ENCODE measurements around the gene SEMA3D.

The SEMA3D gene

DNA sequence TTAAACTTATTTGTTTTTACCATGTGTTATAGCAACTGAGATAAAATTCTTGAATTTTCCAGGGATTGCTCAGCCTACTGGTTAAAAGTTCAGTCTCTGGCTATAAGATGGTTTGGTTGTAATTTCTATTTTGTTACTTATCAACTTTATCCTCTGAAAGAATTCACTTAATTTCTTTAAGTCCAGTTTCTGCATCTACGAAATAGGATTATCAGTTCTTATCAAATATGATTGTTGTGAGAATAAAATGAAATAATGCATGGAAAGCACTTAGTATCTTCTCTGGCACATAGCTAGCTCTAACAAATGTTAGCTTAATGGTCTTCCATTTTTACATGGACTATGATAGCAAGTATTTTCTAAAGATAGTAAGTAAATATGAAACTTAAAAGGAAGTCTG is 53.3 kb downstream of the SEMA3D start:
- H3K9me3 ChIP-seq (ENCODE audit: insufficient read depth, low read length) = no peaks in the 10 kb centered on the region
- H3K36me3 ChIP-seq (ENCODE audit: insufficient read depth, insufficient read length, low read length) = no peaks in the 10 kb centered on the region
- no peaks in the 10 kb centered on the region for H3K4me1 ChIP-seq (ENCODE audit: insufficient read depth, insufficient read length)
- H3K4me3 ChIP-seq (ENCODE audit: insufficient read length, low read depth) = no peak overlapping the region
- no peaks in the 10 kb centered on the region for H3K27me3 ChIP-seq (ENCODE audit: insufficient read depth, insufficient read length)
- H3K9ac ChIP-seq (ENCODE audit: insufficient read length, low read depth) = no peak overlapping the region
- no peak for TF ChIP-seq SUZ12 (IDR thresholded peaks at IDR 0.05; ENCODE audit: extremely low read depth, insufficient read depth, insufficient read length)
- no peak for TF ChIP-seq ZNF274 (IDR thresholded peaks at IDR 0.05; ENCODE audit: low read depth, low read length)
- no peak for TF ChIP-seq YY1 (IDR thresholded peaks at IDR 0.05; ENCODE audit: insufficient read depth, insufficient read length)
- no peak for DNase-seq (ENCODE audit: low read depth, low spot score)

DNA sequence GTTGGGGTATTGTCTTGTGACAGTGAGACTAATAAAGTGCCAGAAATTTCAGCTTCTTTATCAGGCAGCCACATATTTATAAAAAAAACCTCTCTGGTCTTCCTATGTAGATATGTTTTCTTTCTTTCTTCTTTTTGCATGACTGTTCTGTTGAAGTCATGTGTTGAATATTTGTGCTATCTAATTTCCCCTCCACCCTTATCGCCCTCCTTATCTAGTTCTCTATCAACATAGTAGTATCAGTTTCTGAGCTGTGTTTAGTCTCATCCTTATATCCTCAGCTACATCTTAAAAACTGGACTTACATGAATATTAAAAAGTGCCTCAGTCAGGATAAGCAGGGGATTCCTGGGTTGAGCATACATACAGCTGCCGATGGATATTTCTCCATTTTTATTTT is 53.9 kb downstream of the SEMA3D start:
- no peaks in the 10 kb centered on the region for H3K4me1 ChIP-seq (ENCODE audit: insufficient read depth, insufficient read length)
- no peak overlapping the region for H3K4me3 ChIP-seq (ENCODE audit: insufficient read length, low read depth)
- H3K27me3 ChIP-seq (ENCODE audit: insufficient read depth, insufficient read length) = no peaks in the 10 kb centered on the region
- H3K36me3 ChIP-seq (ENCODE audit: insufficient read depth, insufficient read length, low read length) = no peaks in the 10 kb centered on the region
- H3K9me3 ChIP-seq (ENCODE audit: insufficient read depth, low read length) = no peaks in the 10 kb centered on the region
- H3K9ac ChIP-seq (ENCODE audit: insufficient read length, low read depth) = no peak overlapping the region
- no peak for TF ChIP-seq ZNF274 (IDR thresholded peaks at IDR 0.05; ENCODE audit: low read depth, low read length)
- TF ChIP-seq YY1 (IDR thresholded peaks at IDR 0.05; ENCODE audit: insufficient read depth, insufficient read length) = no peak
- no peak for TF ChIP-seq SUZ12 (IDR thresholded peaks at IDR 0.05; ENCODE audit: extremely low read depth, insufficient read depth, insufficient read length)
- DNase-seq (ENCODE audit: low read depth, low spot score) = no peak

DNA sequence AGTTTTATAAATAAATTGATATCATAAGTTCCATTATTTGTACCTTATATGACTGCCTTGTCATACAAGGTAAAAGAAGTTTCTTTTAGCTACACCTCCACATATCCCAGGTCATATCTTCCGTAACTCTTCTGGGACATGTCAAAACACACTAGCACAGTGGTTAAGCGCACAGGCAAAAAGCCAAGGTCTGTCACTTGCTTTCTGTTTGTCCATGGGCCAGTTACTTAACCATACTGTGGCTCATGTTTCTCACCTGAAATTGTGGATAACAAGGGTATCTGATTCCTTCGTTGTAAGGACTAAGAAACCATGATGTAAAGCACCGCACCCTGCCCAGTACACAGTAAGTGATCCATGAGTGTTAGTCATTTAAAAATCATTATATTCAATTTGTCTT is 56.2 kb downstream of the SEMA3D start:
- H3K27me3 ChIP-seq (ENCODE audit: insufficient read depth, insufficient read length) = no peaks in the 10 kb centered on the region
- no peak for DNase-seq (ENCODE audit: low read depth, low spot score)
- no peak for TF ChIP-seq ZNF274 (IDR thresholded peaks at IDR 0.05; ENCODE audit: low read depth, low read length)
- TF ChIP-seq SUZ12 (IDR thresholded peaks at IDR 0.05; ENCODE audit: extremely low read depth, insufficient read depth, insufficient read length) = no peak
- TF ChIP-seq YY1 (IDR thresholded peaks at IDR 0.05; ENCODE audit: insufficient read depth, insufficient read length) = no peak
- H3K4me1 ChIP-seq (ENCODE audit: insufficient read depth, insufficient read length) = no peaks in the 10 kb centered on the region
- H3K9me3 ChIP-seq (ENCODE audit: insufficient read depth, low read length) = no peaks in the 10 kb centered on the region
- no peak overlapping the region for H3K9ac ChIP-seq (ENCODE audit: insufficient read length, low read depth)
- no peaks in the 10 kb centered on the region for H3K36me3 ChIP-seq (ENCODE audit: insufficient read depth, insufficient read length, low read length)
- H3K4me3 ChIP-seq (ENCODE audit: insufficient read length, low read depth) = no peak overlapping the region

DNA sequence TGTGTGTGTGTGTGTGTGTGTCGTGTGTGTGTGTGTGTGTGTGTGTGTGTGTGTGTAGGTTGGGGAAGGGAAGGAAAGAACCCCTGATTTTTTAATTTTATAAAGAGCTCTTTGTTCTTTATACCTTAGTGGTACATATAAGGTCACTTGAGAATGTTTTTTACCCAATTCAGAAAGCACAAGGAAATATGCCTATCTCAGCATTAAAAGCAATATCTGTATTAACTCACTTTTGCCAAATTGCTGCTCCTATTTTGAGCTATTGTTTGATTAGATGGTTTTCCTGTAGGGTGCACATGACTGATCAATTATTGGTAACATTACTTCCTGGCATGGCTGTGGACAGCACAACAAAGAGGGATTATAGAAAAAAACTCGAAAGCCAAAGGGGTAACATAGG is 60.5 kb downstream of the SEMA3D start:
- H3K27me3 ChIP-seq (ENCODE audit: insufficient read depth, insufficient read length) = no peaks in the 10 kb centered on the region
- H3K36me3 ChIP-seq (ENCODE audit: insufficient read depth, insufficient read length, low read length) = no peaks in the 10 kb centered on the region
- H3K9me3 ChIP-seq (ENCODE audit: insufficient read depth, low read length) = no peaks in the 10 kb centered on the region
- DNase-seq (ENCODE audit: low read depth, low spot score) = no peak
- no peak overlapping the region for H3K4me3 ChIP-seq (ENCODE audit: insufficient read length, low read depth)
- no peak overlapping the region for H3K9ac ChIP-seq (ENCODE audit: insufficient read length, low read depth)
- TF ChIP-seq YY1 (IDR thresholded peaks at IDR 0.05; ENCODE audit: insufficient read depth, insufficient read length) (no peak), SUZ12 (IDR thresholded peaks at IDR 0.05; ENCODE audit: extremely low read depth, insufficient read depth, insufficient read length) (no peak), ZNF274 (IDR thresholded peaks at IDR 0.05; ENCODE audit: low read depth, low read length) (no peak)
- H3K4me1 ChIP-seq (ENCODE audit: insufficient read depth, insufficient read length) = no peaks in the 10 kb centered on the region

DNA sequence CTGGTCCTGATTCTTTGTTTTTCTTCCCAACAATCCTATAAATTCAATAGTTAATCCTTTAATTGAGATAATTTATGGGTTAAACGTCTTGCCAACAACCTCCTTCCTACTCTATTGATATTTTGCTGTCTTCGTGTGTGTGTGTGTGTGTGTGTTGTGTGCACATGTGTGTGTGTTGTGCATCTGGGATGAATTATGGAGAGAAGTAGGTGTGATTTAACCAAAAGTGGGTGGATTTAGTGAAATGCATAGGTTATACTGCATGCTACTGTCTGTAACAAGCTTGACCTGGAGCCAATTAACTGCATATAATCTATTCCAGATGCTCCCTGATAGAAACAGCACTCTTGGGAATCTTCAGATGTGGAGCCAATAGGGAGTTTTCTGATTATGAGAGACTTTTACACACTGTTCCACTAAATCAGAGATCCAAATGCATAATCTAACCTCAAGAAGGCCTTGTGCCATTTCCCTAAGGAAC is 61.2 kb downstream of the SEMA3D start:
- Histone ChIP-seq H3K9ac (ENCODE audit: insufficient read length, low read depth) (no peak overlapping the region), H3K4me1 (ENCODE audit: insufficient read depth, insufficient read length) (no peaks in the 10 kb centered on the region), H3K9me3 (ENCODE audit: insufficient read depth, low read length) (no peaks in the 10 kb centered on the region), H3K27me3 (ENCODE audit: insufficient read depth, insufficient read length) (no peaks in the 10 kb centered on the region), H3K36me3 (ENCODE audit: insufficient read depth, insufficient read length, low read length) (no peaks in the 10 kb centered on the region), H3K4me3 (ENCODE audit: insufficient read length, low read depth) (no peak overlapping the region)
- TF ChIP-seq SUZ12 (IDR thresholded peaks at IDR 0.05; ENCODE audit: extremely low read depth, insufficient read depth, insufficient read length) (no peak), YY1 (IDR thresholded peaks at IDR 0.05; ENCODE audit: insufficient read depth, insufficient read length) (no peak), ZNF274 (IDR thresholded peaks at IDR 0.05; ENCODE audit: low read depth, low read length) (no peak)
- no peak for DNase-seq (ENCODE audit: low read depth, low spot score)

DNA sequence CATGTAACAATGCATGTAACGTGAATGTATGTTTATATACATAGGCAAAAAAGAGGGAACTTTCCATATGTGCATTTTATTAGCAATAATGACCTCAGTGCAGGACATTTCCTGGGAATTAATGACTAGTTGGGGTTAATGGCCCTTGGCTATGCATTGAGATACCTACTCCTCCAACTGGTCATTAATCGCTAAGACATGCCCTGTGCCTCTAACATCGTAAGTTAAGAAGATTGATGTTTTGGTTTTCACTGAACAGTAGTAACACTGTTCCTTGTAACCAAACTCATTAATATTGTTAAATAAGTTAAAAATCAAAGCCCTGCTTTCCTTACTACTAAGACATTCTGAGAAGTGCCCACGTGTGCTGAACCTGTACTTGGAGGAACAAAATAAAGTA is 61.7 kb downstream of the SEMA3D start:
- Histone ChIP-seq H3K36me3 (ENCODE audit: insufficient read depth, insufficient read length, low read length) (no peaks in the 10 kb centered on the region), H3K27me3 (ENCODE audit: insufficient read depth, insufficient read length) (no peaks in the 10 kb centered on the region), H3K4me3 (ENCODE audit: insufficient read length, low read depth) (no peak overlapping the region), H3K4me1 (ENCODE audit: insufficient read depth, insufficient read length) (no peaks in the 10 kb centered on the region), H3K9ac (ENCODE audit: insufficient read length, low read depth) (no peak overlapping the region), H3K9me3 (ENCODE audit: insufficient read depth, low read length) (no peaks in the 10 kb centered on the region)
- TF ChIP-seq YY1 (IDR thresholded peaks at IDR 0.05; ENCODE audit: insufficient read depth, insufficient read length) (no peak), ZNF274 (IDR thresholded peaks at IDR 0.05; ENCODE audit: low read depth, low read length) (no peak), SUZ12 (IDR thresholded peaks at IDR 0.05; ENCODE audit: extremely low read depth, insufficient read depth, insufficient read length) (no peak)
- no peak for DNase-seq (ENCODE audit: low read depth, low spot score)

DNA sequence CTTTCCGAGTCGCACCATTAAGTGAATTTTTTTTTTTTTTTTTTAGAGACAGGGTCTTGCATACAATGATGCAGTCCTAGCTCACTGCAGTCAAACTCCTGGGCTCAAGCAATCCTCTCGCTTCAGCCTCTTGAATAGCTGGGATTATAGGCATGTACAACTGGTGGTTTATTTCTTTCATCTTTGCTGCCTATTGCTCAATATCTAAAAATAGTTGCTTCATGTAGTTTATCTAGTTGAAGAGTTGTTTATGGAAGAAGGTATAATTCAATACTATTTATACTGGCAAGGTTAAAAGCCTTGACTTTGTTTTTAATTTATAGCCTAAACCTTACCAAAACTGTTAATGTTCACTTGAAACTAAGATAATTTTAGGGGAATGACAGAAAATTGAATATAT is 66.9 kb downstream of the SEMA3D start:
- no peak for DNase-seq (ENCODE audit: low read depth, low spot score)
- no peaks in the 10 kb centered on the region for H3K36me3 ChIP-seq (ENCODE audit: insufficient read depth, insufficient read length, low read length)
- no peaks in the 10 kb centered on the region for H3K4me1 ChIP-seq (ENCODE audit: insufficient read depth, insufficient read length)
- H3K4me3 ChIP-seq (ENCODE audit: insufficient read length, low read depth) = no peak overlapping the region
- H3K27me3 ChIP-seq (ENCODE audit: insufficient read depth, insufficient read length) = no peaks in the 10 kb centered on the region
- H3K9me3 ChIP-seq (ENCODE audit: insufficient read depth, low read length) = no peaks in the 10 kb centered on the region
- TF ChIP-seq YY1 (IDR thresholded peaks at IDR 0.05; ENCODE audit: insufficient read depth, insufficient read length) (no peak), SUZ12 (IDR thresholded peaks at IDR 0.05; ENCODE audit: extremely low read depth, insufficient read depth, insufficient read length) (no peak), ZNF274 (IDR thresholded peaks at IDR 0.05; ENCODE audit: low read depth, low read length) (no peak)
- no peak overlapping the region for H3K9ac ChIP-seq (ENCODE audit: insufficient read length, low read depth)
